Measurements from ENCODE around the gene TGFBR3.

TGFBR3 gene

GRCh38 chr1:91827459-91828321 lies 58.3 kb downstream of the TGFBR3 start:
- no peaks in the 10 kb centered on the region for H3K27me3 ChIP-seq (replicated peaks; ENCODE audit: control insufficient read depth, insufficient read depth, low read length, poor library complexity, severe bottlenecking)
- H3K4me1 ChIP-seq (ENCODE audit: control insufficient read depth, insufficient read depth, low read length, poor library complexity, severe bottlenecking) = peaks cover 8% of the 10 kb centered on the region
- H3K9me3 ChIP-seq (ENCODE audit: control insufficient read depth, low read length) = no peaks in the 10 kb centered on the region
- no peak overlapping the region for H3K27ac ChIP-seq (ENCODE audit: insufficient read depth, low read length, poor library complexity, severe bottlenecking)
- H3K36me3 ChIP-seq (ENCODE audit: control insufficient read depth, insufficient read depth, low read length) = no peaks in the 10 kb centered on the region
- H3K4me3 ChIP-seq (ENCODE audit: insufficient read depth, low read depth, low read length, poor library complexity, severe bottlenecking) = no peak overlapping the region
- no peak for DNase-seq

- H3K36me3 ChIP-seq (ENCODE audit: control insufficient read depth, insufficient read depth, low read length) = no peaks in the 10 kb centered on the region
- peaks cover 8% of the 10 kb centered on the region for H3K4me1 ChIP-seq (ENCODE audit: control insufficient read depth, insufficient read depth, low read length, poor library complexity, severe bottlenecking)
- no peak for DNase-seq
- H3K27me3 ChIP-seq (replicated peaks; ENCODE audit: control insufficient read depth, insufficient read depth, low read length, poor library complexity, severe bottlenecking) = no peaks in the 10 kb centered on the region
- H3K27ac ChIP-seq (ENCODE audit: insufficient read depth, low read length, poor library complexity, severe bottlenecking) = no peak overlapping the region
- no peak overlapping the region for H3K4me3 ChIP-seq (ENCODE audit: insufficient read depth, low read depth, low read length, poor library complexity, severe bottlenecking)
- no peaks in the 10 kb centered on the region for H3K9me3 ChIP-seq (ENCODE audit: control insufficient read depth, low read length)
These were observed 58.9 kb downstream of the TGFBR3 start for GRCh38 chr1:91827087-91827458.

DNA sequence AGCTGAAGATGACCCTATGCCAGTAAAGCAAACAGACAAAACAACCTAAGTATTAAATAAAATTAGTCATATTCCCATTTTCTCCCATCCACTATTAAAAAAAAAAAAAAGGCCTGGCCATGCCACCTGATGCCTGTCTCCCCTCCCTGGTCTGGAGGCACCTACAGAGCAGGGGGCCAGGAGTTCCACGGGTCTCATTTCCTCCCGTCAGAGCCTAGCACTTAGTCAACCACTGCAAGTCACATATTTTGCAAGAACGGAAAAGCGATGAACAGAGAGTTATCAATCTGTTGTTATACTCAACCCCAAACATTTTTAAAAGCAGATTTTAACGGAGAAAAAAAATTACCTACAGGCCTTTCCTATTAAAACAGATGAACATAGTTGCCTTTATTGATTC lies 59.3 kb downstream of the TGFBR3 start:
- no peak overlapping the region for H3K4me3 ChIP-seq (ENCODE audit: insufficient read depth, low read depth, low read length, poor library complexity, severe bottlenecking)
- DNase-seq = no peak
- peaks cover 8% of the 10 kb centered on the region for H3K4me1 ChIP-seq (ENCODE audit: control insufficient read depth, insufficient read depth, low read length, poor library complexity, severe bottlenecking)
- no peaks in the 10 kb centered on the region for H3K9me3 ChIP-seq (ENCODE audit: control insufficient read depth, low read length)
- H3K27me3 ChIP-seq (replicated peaks; ENCODE audit: control insufficient read depth, insufficient read depth, low read length, poor library complexity, severe bottlenecking) = no peaks in the 10 kb centered on the region
- no peak overlapping the region for H3K27ac ChIP-seq (ENCODE audit: insufficient read depth, low read length, poor library complexity, severe bottlenecking)
- no peaks in the 10 kb centered on the region for H3K36me3 ChIP-seq (ENCODE audit: control insufficient read depth, insufficient read depth, low read length)

GRCh38 chr1:91826248-91826647 lies 59.7 kb downstream of the TGFBR3 start:
- Histone ChIP-seq H3K4me3 (ENCODE audit: insufficient read depth, low read depth, low read length, poor library complexity, severe bottlenecking) (no peak overlapping the region), H3K27ac (ENCODE audit: insufficient read depth, low read length, poor library complexity, severe bottlenecking) (no peak overlapping the region), H3K27me3 (replicated peaks; ENCODE audit: control insufficient read depth, insufficient read depth, low read length, poor library complexity, severe bottlenecking) (no peaks in the 10 kb centered on the region), H3K4me1 (ENCODE audit: control insufficient read depth, insufficient read depth, low read length, poor library complexity, severe bottlenecking) (peaks cover 11% of the 10 kb centered on the region), H3K9me3 (ENCODE audit: control insufficient read depth, low read length) (no peaks in the 10 kb centered on the region), H3K36me3 (ENCODE audit: control insufficient read depth, insufficient read depth, low read length) (no peaks in the 10 kb centered on the region)
- no peak for DNase-seq

- H3K27me3 ChIP-seq (replicated peaks; ENCODE audit: control insufficient read depth, insufficient read depth, low read length, poor library complexity, severe bottlenecking) = no peaks in the 10 kb centered on the region
- no peaks in the 10 kb centered on the region for H3K9me3 ChIP-seq (ENCODE audit: control insufficient read depth, low read length)
- H3K36me3 ChIP-seq (ENCODE audit: control insufficient read depth, insufficient read depth, low read length) = no peaks in the 10 kb centered on the region
- DNase-seq = no peak
- H3K4me3 ChIP-seq (ENCODE audit: insufficient read depth, low read depth, low read length, poor library complexity, severe bottlenecking) = no peak overlapping the region
- H3K4me1 ChIP-seq (ENCODE audit: control insufficient read depth, insufficient read depth, low read length, poor library complexity, severe bottlenecking) = peaks cover 3% of the 10 kb centered on the region
- no peak overlapping the region for H3K27ac ChIP-seq (ENCODE audit: insufficient read depth, low read length, poor library complexity, severe bottlenecking)
These were observed 64.7 kb downstream of the TGFBR3 start for GRCh38 chr1:91821126-91821868.

GRCh38 chr1:91819038-91819788 lies 66.7 kb downstream of the TGFBR3 start:
- H3K27ac ChIP-seq (ENCODE audit: insufficient read depth, low read length, poor library complexity, severe bottlenecking) = no peak overlapping the region
- H3K4me3 ChIP-seq (ENCODE audit: insufficient read depth, low read depth, low read length, poor library complexity, severe bottlenecking) = no peak overlapping the region
- no peak for DNase-seq
- no peaks in the 10 kb centered on the region for H3K36me3 ChIP-seq (ENCODE audit: control insufficient read depth, insufficient read depth, low read length)
- H3K9me3 ChIP-seq (ENCODE audit: control insufficient read depth, low read length) = no peaks in the 10 kb centered on the region
- peaks cover 3% of the 10 kb centered on the region for H3K4me1 ChIP-seq (ENCODE audit: control insufficient read depth, insufficient read depth, low read length, poor library complexity, severe bottlenecking)
- H3K27me3 ChIP-seq (replicated peaks; ENCODE audit: control insufficient read depth, insufficient read depth, low read length, poor library complexity, severe bottlenecking) = no peaks in the 10 kb centered on the region

GRCh38 chr1:91818713-91818975 lies 67.3 kb downstream of the TGFBR3 start:
- Histone ChIP-seq H3K36me3 (ENCODE audit: control insufficient read depth, insufficient read depth, low read length) (no peaks in the 10 kb centered on the region), H3K4me1 (ENCODE audit: control insufficient read depth, insufficient read depth, low read length, poor library complexity, severe bottlenecking) (peaks cover 3% of the 10 kb centered on the region), H3K27me3 (replicated peaks; ENCODE audit: control insufficient read depth, insufficient read depth, low read length, poor library complexity, severe bottlenecking) (no peaks in the 10 kb centered on the region), H3K27ac (ENCODE audit: insufficient read depth, low read length, poor library complexity, severe bottlenecking) (no peak overlapping the region), H3K9me3 (ENCODE audit: control insufficient read depth, low read length) (no peaks in the 10 kb centered on the region), H3K4me3 (ENCODE audit: insufficient read depth, low read depth, low read length, poor library complexity, severe bottlenecking) (no peak overlapping the region)
- DNase-seq = no peak

DNA sequence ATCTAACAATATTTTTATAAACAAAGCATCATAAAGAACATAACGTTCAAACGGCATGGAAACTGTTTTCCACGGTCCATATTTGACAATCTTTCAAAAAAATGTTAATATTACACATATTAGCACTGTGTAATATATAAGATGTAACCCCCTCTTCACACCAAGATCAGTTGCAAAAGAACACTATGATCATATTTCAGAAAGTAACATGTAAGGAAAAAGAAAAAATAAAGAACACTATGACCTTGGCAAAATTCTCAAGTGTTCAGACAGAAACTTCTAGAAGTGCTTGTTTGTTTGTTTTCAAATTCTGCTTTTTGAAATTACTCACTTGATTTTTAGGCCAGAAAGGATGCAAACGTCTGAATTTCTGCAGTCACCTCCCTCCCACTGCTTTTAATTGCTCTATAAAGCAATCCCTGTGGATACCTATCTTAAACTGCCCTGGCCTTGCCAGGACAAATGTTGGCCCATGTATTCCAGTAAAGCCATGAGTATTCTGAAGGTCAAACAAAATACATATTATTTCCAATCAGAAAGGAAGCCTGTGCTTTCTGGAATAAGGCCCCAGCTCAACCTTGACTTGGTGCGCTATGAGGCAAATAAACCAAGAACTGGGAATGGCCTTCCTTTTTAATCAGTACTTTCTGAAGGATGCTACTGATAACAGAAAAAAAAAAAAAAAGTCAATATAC lies 68.6 kb downstream of the TGFBR3 start:
- Histone ChIP-seq H3K27me3 (replicated peaks; ENCODE audit: control insufficient read depth, insufficient read depth, low read length, poor library complexity, severe bottlenecking) (no peaks in the 10 kb centered on the region), H3K36me3 (ENCODE audit: control insufficient read depth, insufficient read depth, low read length) (no peaks in the 10 kb centered on the region), H3K4me1 (ENCODE audit: control insufficient read depth, insufficient read depth, low read length, poor library complexity, severe bottlenecking) (peaks cover 3% of the 10 kb centered on the region), H3K4me3 (ENCODE audit: insufficient read depth, low read depth, low read length, poor library complexity, severe bottlenecking) (no peak overlapping the region), H3K27ac (ENCODE audit: insufficient read depth, low read length, poor library complexity, severe bottlenecking) (no peak overlapping the region), H3K9me3 (ENCODE audit: control insufficient read depth, low read length) (no peaks in the 10 kb centered on the region)
- DNase-seq = no peak

DNA sequence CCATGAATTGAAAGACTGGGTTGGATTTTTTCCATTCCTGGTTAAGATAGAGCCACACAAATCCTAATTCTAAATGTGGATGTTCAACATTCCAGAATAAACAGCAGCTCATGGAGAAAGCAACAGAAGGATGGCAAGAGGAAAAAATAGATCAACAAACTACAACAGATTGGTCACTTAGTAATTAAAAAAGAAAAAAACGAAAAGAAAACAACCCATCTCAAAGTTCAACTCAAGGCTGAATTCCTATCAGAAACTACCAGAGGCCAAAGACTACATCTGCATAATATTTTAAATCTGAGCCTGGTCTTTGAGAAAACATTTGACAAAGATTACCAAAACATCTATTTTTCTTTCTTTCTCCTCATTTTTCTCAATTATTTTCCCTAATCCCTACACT lies 69.9 kb downstream of the TGFBR3 start:
- Histone ChIP-seq H3K4me1 (ENCODE audit: control insufficient read depth, insufficient read depth, low read length, poor library complexity, severe bottlenecking) (peaks cover 4% of the 10 kb centered on the region), H3K9me3 (ENCODE audit: control insufficient read depth, low read length) (no peaks in the 10 kb centered on the region), H3K27ac (ENCODE audit: insufficient read depth, low read length, poor library complexity, severe bottlenecking) (no peak overlapping the region), H3K36me3 (ENCODE audit: control insufficient read depth, insufficient read depth, low read length) (no peaks in the 10 kb centered on the region), H3K4me3 (ENCODE audit: insufficient read depth, low read depth, low read length, poor library complexity, severe bottlenecking) (no peak overlapping the region), H3K27me3 (replicated peaks; ENCODE audit: control insufficient read depth, insufficient read depth, low read length, poor library complexity, severe bottlenecking) (no peaks in the 10 kb centered on the region)
- no peak for DNase-seq

Measured in effector memory CD4-positive, alpha-beta T cell (primary cell).